WTC11 (cell line): ENCODE measurements around the gene TIMELESS.

ENCODE experiments used
- ATF1 ChIP-seq: sonication (generic); formaldehyde crosslinking; IDR thresholded peaks from 2 replicates; pipeline ENCODE4 v1.8.1; 2023; ENCODE audit warnings: mild to moderate bottlenecking, moderate library complexity, missing genetic modification reagents
- CREM ChIP-seq: sonication (generic); formaldehyde crosslinking; IDR thresholded peaks from 2 replicates; pipeline ENCODE4 v1.8.1; 2022; ENCODE audit warnings: mild to moderate bottlenecking, missing genetic modification reagents, moderate library complexity
- CTCF ChIP-seq: fragments of 200-600 bp; IDR thresholded peaks from 2 replicates; pipeline ENCODE4 v1.8.0; 2022; ENCODE audit warnings: antibody characterized with exemption
- ELF4 ChIP-seq: sonication (generic); formaldehyde crosslinking; IDR thresholded peaks from 2 replicates; pipeline ENCODE4 v1.8.1; 2022; ENCODE audit warnings: low read depth, mild to moderate bottlenecking, moderate library complexity, missing genetic modification reagents
- USF2 ChIP-seq: sonication (generic); formaldehyde crosslinking; IDR thresholded peaks from 2 replicates; pipeline ENCODE4 v1.8.1; 2023; ENCODE audit warnings: mild to moderate bottlenecking, missing genetic modification reagents, moderate library complexity
- ZMAT4 ChIP-seq: fragments of 250-450 bp; sonication (Bioruptor Pico); IDR thresholded peaks from 2 replicates; pipeline ENCODE4 v1.9.0; 2021; ENCODE audit warnings: mild to moderate bottlenecking

GRCh38 chr12:56450241-56450640 lies 1.0 kb upstream of the TIMELESS start:
- no peak for TF ChIP-seq USF2 (CRISPR knock-in tag)
- no peak for TF ChIP-seq ZMAT4 (CRISPR knock-in tag)
- no peak for TF ChIP-seq ATF1 (CRISPR knock-in tag)
- no peak for TF ChIP-seq CTCF
- no peak for TF ChIP-seq CREM (CRISPR knock-in tag)
- TF ChIP-seq ELF4 (CRISPR knock-in tag) = no peak
